Activated CD4-positive, alpha-beta memory T cell treated with anti-CD3 and anti-CD28 coated beads, Interleukin-2, amount 10 ng/mL, durations not matched to agents 7 days and 5 days (primary cell): ENCODE results near the gene SLC2A6. TPM values are rescaled to one million over a fixed set of nuclear protein-coding genes. Genes with fewer than 3 reads are reported as not detected.

Experiments
- CTCF ChIA-PET: fragments of 350-600 bp; sonication (Branson Sonifier 250); formaldehyde crosslinking; loops from one replicate; lab custom pipeline; 2021; ENCODE audit warnings: antibody characterized with exemption, inconsistent platforms; lab: Charles Lee
- POLR2A ChIA-PET: fragments of 350-600 bp; sonication (Branson Sonifier 250); formaldehyde crosslinking; loops from one replicate; lab custom pipeline; 2021; ENCODE audit warnings: antibody characterized with exemption; lab: Charles Lee
- DNase-seq: peaks from one replicate; pipeline ENCODE4 v3.0.0-alpha.2; 2020
- H3K27ac Mint-ChIP-seq: one replicate; pipeline ENCODE4 v1.8.0; 2021; ENCODE audit warnings: mild to moderate bottlenecking, mixed read lengths
- H3K27me3 Mint-ChIP-seq: one replicate; pipeline ENCODE4 v1.8.0; 2021; ENCODE audit warnings: mixed read lengths
- H3K36me3 Mint-ChIP-seq: one replicate; pipeline ENCODE4 v1.8.0; 2021; ENCODE audit warnings: low read depth, mixed read lengths
- H3K4me1 Mint-ChIP-seq: one replicate; pipeline ENCODE4 v1.8.0; 2021; ENCODE audit warnings: mixed read lengths
- H3K4me3 Mint-ChIP-seq: one replicate; pipeline ENCODE4 v1.8.0; 2021; ENCODE audit warnings: mild to moderate bottlenecking, mixed read lengths
- H3K9me3 Mint-ChIP-seq: one replicate; pipeline ENCODE4 v1.8.0; 2021; ENCODE audit warnings: mixed read lengths
- total RNA-seq, 2 experiments: library from RNA; stranded (reverse); gene quantifications; one replicate each; pipeline ENCODE4 v1.2.3, GENCODE V29; 2021

SLC2A6 gene
- total RNA-seq, 2 experiments from 2014 or later = 1.2 to 2.0 TPM

- POLR2A ChIA-PET = no interaction called here
- Mint-ChIP-seq H3K27ac (no peak overlapping the region), H3K27me3 (peaks cover 2% of the 10 kb centered on the region), H3K4me3 (no peak overlapping the region), H3K4me1 (peaks cover 3% of the 10 kb centered on the region), H3K9me3 (no peaks in the 10 kb centered on the region), H3K36me3 (no peaks in the 10 kb centered on the region)
- CTCF ChIA-PET = no interaction called here
- no peak for DNase-seq
These were observed 9.9 kb upstream of the SLC2A6 start for GRCh38 chr9:133488686-133489252.

GRCh38 chr9:133487331-133487725 lies 8.4 kb upstream of the SLC2A6 start:
- no peak for DNase-seq
- Mint-ChIP-seq H3K9me3 (no peaks in the 10 kb centered on the region), H3K27me3 (peaks cover 9% of the 10 kb centered on the region), H3K27ac (no peak overlapping the region), H3K4me3 (no peak overlapping the region), H3K4me1 (peaks cover 3% of the 10 kb centered on the region), H3K36me3 (no peaks in the 10 kb centered on the region)
- ChIA-PET CTCF (interaction anchor here (0.6 to 1.5 kb wide), 7 partner anchors 8 to 306 kb away, joined by 3 to 11 read pairs (median 4); no protein-coding TSS in a partner anchor), POLR2A (no interaction called here)

- ChIA-PET POLR2A (interaction anchor here (1.0 to 1.1 kb wide), 2 partner anchors 26 to 68 kb away, joined by 3 read pairs; partner anchors contain the start of genes CACFD1 and REXO4), CTCF (interaction anchor here (1.0 to 1.5 kb wide), 5 partner anchors 10 to 300 kb away, joined by 3 to 5 read pairs (median 5); no protein-coding TSS in a partner anchor)
- no peak overlapping the region for H3K4me3 Mint-ChIP-seq
- H3K9me3 Mint-ChIP-seq = no peaks in the 10 kb centered on the region
- no peaks in the 10 kb centered on the region for H3K36me3 Mint-ChIP-seq
- peaks cover 14% of the 10 kb centered on the region for H3K27me3 Mint-ChIP-seq
- DNase-seq = no peak
- H3K27ac Mint-ChIP-seq = no peak overlapping the region
- peaks cover 3% of the 10 kb centered on the region for H3K4me1 Mint-ChIP-seq
These were observed 6.8 kb upstream of the SLC2A6 start for GRCh38 chr9:133485531-133486260.

- H3K4me3 Mint-ChIP-seq = no peak overlapping the region
- ChIA-PET POLR2A (interaction anchor here (1.0 kb wide), 1 partner anchor 25 kb away, joined by 3 read pairs; the partner anchor contains the start of gene CACFD1), CTCF (interaction anchor here (1.3 to 1.4 kb wide), 2 partner anchors 79 to 299 kb away, joined by 4 to 5 read pairs; no protein-coding TSS in a partner anchor)
- H3K9me3 Mint-ChIP-seq = no peaks in the 10 kb centered on the region
- no peak overlapping the region for H3K27ac Mint-ChIP-seq
- H3K27me3 Mint-ChIP-seq = peaks cover 14% of the 10 kb centered on the region
- peaks cover 5% of the 10 kb centered on the region for H3K4me1 Mint-ChIP-seq
- DNase-seq = no peak
- H3K36me3 Mint-ChIP-seq = no peaks in the 10 kb centered on the region
These were observed 6.0 kb upstream of the SLC2A6 start for GRCh38 chr9:133484671-133485437.

GRCh38 chr9:133483611-133484010 lies 4.7 kb upstream of the SLC2A6 start:
- Mint-ChIP-seq H3K9me3 (no peaks in the 10 kb centered on the region), H3K27me3 (peaks cover 12% of the 10 kb centered on the region), H3K4me3 (no peak overlapping the region), H3K27ac (no peak overlapping the region), H3K4me1 (peaks cover 12% of the 10 kb centered on the region), H3K36me3 (no peaks in the 10 kb centered on the region)
- ChIA-PET POLR2A (no interaction called here), CTCF (no interaction called here)
- no peak for DNase-seq

- CTCF ChIA-PET = interaction anchor here (1.7 kb wide), 1 partner anchor 334 kb away, joined by 4 read pairs; no protein-coding TSS in a partner anchor
These were observed 678 bp downstream of the SLC2A6 start for GRCh38 chr9:133477992-133478850.

GRCh38 chr9:133477461-133477860 lies 1.4 kb downstream of the SLC2A6 start:
- Mint-ChIP-seq H3K9me3 (no peaks in the 10 kb centered on the region), H3K27me3 (peaks cover 6% of the 10 kb centered on the region), H3K4me1 (peaks cover 13% of the 10 kb centered on the region), H3K4me3 (no peak overlapping the region), H3K27ac (no peak overlapping the region), H3K36me3 (no peaks in the 10 kb centered on the region)
- POLR2A ChIA-PET = interaction anchor here (3.0 kb wide), 1 partner anchor 106 kb away, joined by 6 read pairs; no protein-coding TSS in a partner anchor
- CTCF ChIA-PET = interaction anchor here (1.0 kb wide), 1 partner anchor 291 kb away, joined by 3 read pairs; no protein-coding TSS in a partner anchor
- no peak for DNase-seq

More at GRCh38 chr9:133477992-133478850, 678 bp downstream of the SLC2A6 start:
- peaks cover 13% of the 10 kb centered on the region for H3K4me1 Mint-ChIP-seq
- POLR2A ChIA-PET = interaction anchor here (0.6 to 3.0 kb wide), 5 partner anchors 16 to 130 kb away, joined by 3 to 6 read pairs (median 5); partner anchors contain the start of genes CACFD1, MED22 and RPL7A
- no peaks in the 10 kb centered on the region for H3K36me3 Mint-ChIP-seq
- DNase-seq = no peak
- H3K9me3 Mint-ChIP-seq = no peaks in the 10 kb centered on the region
- peaks cover 9% of the 10 kb centered on the region for H3K27me3 Mint-ChIP-seq
- peak overlapping the region; percentile 37 for H3K4me3 Mint-ChIP-seq
- H3K27ac Mint-ChIP-seq = no peak overlapping the region

- Mint-ChIP-seq H3K9me3 (no peaks in the 10 kb centered on the region), H3K27ac (no peak overlapping the region), H3K36me3 (no peaks in the 10 kb centered on the region), H3K4me1 (peaks cover 13% of the 10 kb centered on the region), H3K4me3 (no peak overlapping the region), H3K27me3 (peaks cover 2% of the 10 kb centered on the region)
- DNase-seq = no peak
- ChIA-PET CTCF (interaction anchor here (1.0 kb wide), 1 partner anchor 290 kb away, joined by 3 read pairs; no protein-coding TSS in a partner anchor), POLR2A (interaction anchor here (3.0 kb wide), 1 partner anchor 106 kb away, joined by 6 read pairs; no protein-coding TSS in a partner anchor)
These were observed 2.0 kb downstream of the SLC2A6 start for GRCh38 chr9:133476941-133477340.

GRCh38 chr9:133476036-133476931 lies 2.6 kb downstream of the SLC2A6 start:
- H3K9me3 Mint-ChIP-seq = no peaks in the 10 kb centered on the region
- no peak overlapping the region for H3K4me3 Mint-ChIP-seq
- peaks cover 13% of the 10 kb centered on the region for H3K4me1 Mint-ChIP-seq
- POLR2A ChIA-PET = interaction anchor here (1.8 kb wide), 1 partner anchor 17 kb away, joined by 5 read pairs; the partner anchor contains the start of gene CACFD1
- H3K27me3 Mint-ChIP-seq = no peaks in the 10 kb centered on the region
- no peak overlapping the region for H3K27ac Mint-ChIP-seq
- CTCF ChIA-PET = interaction anchor here (1.0 kb wide), 1 partner anchor 289 kb away, joined by 3 read pairs; no protein-coding TSS in a partner anchor
- no peaks in the 10 kb centered on the region for H3K36me3 Mint-ChIP-seq
- no peak for DNase-seq

GRCh38 chr9:133475292-133476012 lies 3.4 kb downstream of the SLC2A6 start:
- no peak for DNase-seq
- no peak overlapping the region for H3K27ac Mint-ChIP-seq
- H3K4me1 Mint-ChIP-seq = peaks cover 13% of the 10 kb centered on the region
- no peaks in the 10 kb centered on the region for H3K27me3 Mint-ChIP-seq
- H3K36me3 Mint-ChIP-seq = no peaks in the 10 kb centered on the region
- no peak overlapping the region for H3K4me3 Mint-ChIP-seq
- ChIA-PET POLR2A (interaction anchor here (1.8 kb wide), 1 partner anchor 16 kb away, joined by 5 read pairs; the partner anchor contains the start of gene CACFD1), CTCF (no interaction called here)
- no peaks in the 10 kb centered on the region for H3K9me3 Mint-ChIP-seq
